ENCODE measurements around the gene KIAA1755.

KIAA1755 gene

GRCh38 chr20:38164624-38165088 is 95.9 kb downstream of the KIAA1755 start:
- H4K5ac ChIP-seq (ENCODE audit: low read length) = no peak overlapping the region
- no CpG with 5 or more reads among the region's 14 CpGs for WGBS (ENCODE audit: extremely low coverage, insufficient coverage, low lambda C conversion rate)

GRCh38 chr20:38164069-38164468 is 96.5 kb downstream of the KIAA1755 start:
- Histone ChIP-seq H3K18ac (ENCODE audit: low read length) (no peak overlapping the region), H3K27me3 (ENCODE audit: insufficient read depth, low read length, poor library complexity) (no peaks in the 10 kb centered on the region), H3K4me3 (ENCODE audit: low read length) (no peak overlapping the region), H3K79me2 (ENCODE audit: control insufficient read depth, insufficient read depth, low read length) (no peaks in the 10 kb centered on the region), H3K4me1 (ENCODE audit: control insufficient read depth, low read depth, low read length) (no peaks in the 10 kb centered on the region), H3K4me2 (ENCODE audit: low read length) (no peak overlapping the region), H2BK15ac (replicated peaks; ENCODE audit: low read depth) (no peak overlapping the region), H3K9ac (ENCODE audit: low read length) (no peak overlapping the region), H2AK5ac (ENCODE audit: low read length) (no peak overlapping the region), H4K8ac (ENCODE audit: low read depth, low read length) (no peak overlapping the region), H3K27ac (ENCODE audit: low read depth, low read length) (no peak overlapping the region), H2BK5ac (ENCODE audit: low read length) (no peak overlapping the region), H3K79me1 (ENCODE audit: low read length) (no peaks in the 10 kb centered on the region), H3K4ac (ENCODE audit: low read depth, low read length) (no peak overlapping the region), H3K56ac (ENCODE audit: low read length) (no peak overlapping the region), H4K5ac (ENCODE audit: low read length) (no peak overlapping the region), H2BK120ac (ENCODE audit: low read depth, low read length) (no peak overlapping the region), H3K36me3 (ENCODE audit: control insufficient read depth, insufficient read depth, low read length) (no peaks in the 10 kb centered on the region), H3K23ac (ENCODE audit: low read length) (no peak overlapping the region)
- no peak for DNase-seq
- whole genome bisulfite sequencing (ENCODE audit: extremely low coverage, insufficient coverage, low lambda C conversion rate) = no CpG with 5 or more reads among the region's 5 CpGs

More at GRCh38 chr20:38164624-38165088, 95.9 kb downstream of the KIAA1755 start:
- Histone ChIP-seq H3K79me2 (ENCODE audit: control insufficient read depth, insufficient read depth, low read length) (no peaks in the 10 kb centered on the region), H2BK15ac (replicated peaks; ENCODE audit: low read depth) (no peak overlapping the region), H3K4me3 (ENCODE audit: low read length) (no peak overlapping the region), H3K4ac (ENCODE audit: low read depth, low read length) (no peak overlapping the region), H3K18ac (ENCODE audit: low read length) (no peak overlapping the region), H2BK5ac (ENCODE audit: low read length) (no peak overlapping the region), H2AK5ac (ENCODE audit: low read length) (no peak overlapping the region), H3K4me1 (ENCODE audit: control insufficient read depth, low read depth, low read length) (no peaks in the 10 kb centered on the region), H3K9ac (ENCODE audit: low read length) (peak overlapping the region; percentile 24), H2BK120ac (ENCODE audit: low read depth, low read length) (no peak overlapping the region), H3K79me1 (ENCODE audit: low read length) (no peaks in the 10 kb centered on the region), H3K4me2 (ENCODE audit: low read length) (peak overlapping the region; percentile 31), H3K23ac (ENCODE audit: low read length) (no peak overlapping the region), H4K8ac (ENCODE audit: low read depth, low read length) (no peak overlapping the region), H3K27me3 (ENCODE audit: insufficient read depth, low read length, poor library complexity) (no peaks in the 10 kb centered on the region), H3K56ac (ENCODE audit: low read length) (peak overlapping the region; percentile 69), H3K27ac (ENCODE audit: low read depth, low read length) (no peak overlapping the region), H3K36me3 (ENCODE audit: control insufficient read depth, insufficient read depth, low read length) (no peaks in the 10 kb centered on the region)
- DNase-seq = no peak

- Histone ChIP-seq H2BK120ac (ENCODE audit: low read depth, low read length) (no peak overlapping the region), H2AK5ac (ENCODE audit: low read length) (no peak overlapping the region), H3K27me3 (ENCODE audit: insufficient read depth, low read length, poor library complexity) (no peaks in the 10 kb centered on the region), H3K18ac (ENCODE audit: low read length) (no peak overlapping the region), H2BK5ac (ENCODE audit: low read length) (no peak overlapping the region), H3K56ac (ENCODE audit: low read length) (no peak overlapping the region), H3K4me2 (ENCODE audit: low read length) (no peak overlapping the region), H3K4ac (ENCODE audit: low read depth, low read length) (no peak overlapping the region), H3K4me1 (ENCODE audit: control insufficient read depth, low read depth, low read length) (no peaks in the 10 kb centered on the region), H3K27ac (ENCODE audit: low read depth, low read length) (no peak overlapping the region), H3K79me1 (ENCODE audit: low read length) (no peaks in the 10 kb centered on the region), H4K8ac (ENCODE audit: low read depth, low read length) (no peak overlapping the region), H3K9ac (ENCODE audit: low read length) (no peak overlapping the region), H3K36me3 (ENCODE audit: control insufficient read depth, insufficient read depth, low read length) (no peaks in the 10 kb centered on the region), H4K5ac (ENCODE audit: low read length) (no peak overlapping the region), H2BK15ac (replicated peaks; ENCODE audit: low read depth) (no peak overlapping the region), H3K79me2 (ENCODE audit: control insufficient read depth, insufficient read depth, low read length) (no peaks in the 10 kb centered on the region), H3K23ac (ENCODE audit: low read length) (no peak overlapping the region), H3K4me3 (ENCODE audit: low read length) (no peak overlapping the region)
- DNase-seq = no peak
- no CpG with 5 or more reads among the region's 15 CpGs for WGBS (ENCODE audit: extremely low coverage, insufficient coverage, low lambda C conversion rate)
These were observed 97.4 kb downstream of the KIAA1755 start for GRCh38 chr20:38162878-38163875.

GRCh38 chr20:38162149-38162548 is 98.4 kb downstream of the KIAA1755 start:
- Histone ChIP-seq H4K8ac (ENCODE audit: low read depth, low read length) (no peak overlapping the region), H3K9ac (ENCODE audit: low read length) (no peak overlapping the region), H3K27me3 (ENCODE audit: insufficient read depth, low read length, poor library complexity) (no peaks in the 10 kb centered on the region), H3K4me1 (ENCODE audit: control insufficient read depth, low read depth, low read length) (no peaks in the 10 kb centered on the region), H3K36me3 (ENCODE audit: control insufficient read depth, insufficient read depth, low read length) (no peaks in the 10 kb centered on the region), H3K79me1 (ENCODE audit: low read length) (no peaks in the 10 kb centered on the region), H3K56ac (ENCODE audit: low read length) (no peak overlapping the region), H3K4me2 (ENCODE audit: low read length) (no peak overlapping the region), H2AK5ac (ENCODE audit: low read length) (no peak overlapping the region), H2BK5ac (ENCODE audit: low read length) (no peak overlapping the region), H3K4ac (ENCODE audit: low read depth, low read length) (no peak overlapping the region), H3K4me3 (ENCODE audit: low read length) (no peak overlapping the region), H3K27ac (ENCODE audit: low read depth, low read length) (no peak overlapping the region), H3K18ac (ENCODE audit: low read length) (no peak overlapping the region), H2BK120ac (ENCODE audit: low read depth, low read length) (no peak overlapping the region), H3K79me2 (ENCODE audit: control insufficient read depth, insufficient read depth, low read length) (no peaks in the 10 kb centered on the region), H3K23ac (ENCODE audit: low read length) (no peak overlapping the region), H4K5ac (ENCODE audit: low read length) (no peak overlapping the region), H2BK15ac (replicated peaks; ENCODE audit: low read depth) (no peak overlapping the region)
- DNase-seq = no peak
- whole genome bisulfite sequencing (ENCODE audit: extremely low coverage, insufficient coverage, low lambda C conversion rate) = no CpG with 5 or more reads among the region's 2 CpGs

- Histone ChIP-seq H3K23ac (ENCODE audit: low read length) (no peak overlapping the region), H2BK5ac (ENCODE audit: low read length) (no peak overlapping the region), H4K8ac (ENCODE audit: low read depth, low read length) (no peak overlapping the region), H3K27ac (ENCODE audit: low read depth, low read length) (no peak overlapping the region), H3K79me1 (ENCODE audit: low read length) (no peaks in the 10 kb centered on the region), H2BK15ac (replicated peaks; ENCODE audit: low read depth) (no peak overlapping the region), H3K79me2 (ENCODE audit: control insufficient read depth, insufficient read depth, low read length) (no peaks in the 10 kb centered on the region), H2AK5ac (ENCODE audit: low read length) (no peak overlapping the region), H3K4me1 (ENCODE audit: control insufficient read depth, low read depth, low read length) (no peaks in the 10 kb centered on the region), H3K4me2 (ENCODE audit: low read length) (no peak overlapping the region), H3K56ac (ENCODE audit: low read length) (no peak overlapping the region), H3K36me3 (ENCODE audit: control insufficient read depth, insufficient read depth, low read length) (no peaks in the 10 kb centered on the region), H3K27me3 (ENCODE audit: insufficient read depth, low read length, poor library complexity) (no peaks in the 10 kb centered on the region), H4K5ac (ENCODE audit: low read length) (no peak overlapping the region), H3K4me3 (ENCODE audit: low read length) (no peak overlapping the region), H3K18ac (ENCODE audit: low read length) (no peak overlapping the region), H2BK120ac (ENCODE audit: low read depth, low read length) (no peak overlapping the region), H3K4ac (ENCODE audit: low read depth, low read length) (no peak overlapping the region), H3K9ac (ENCODE audit: low read length) (no peak overlapping the region)
- no CpG with 5 or more reads among the region's 14 CpGs for WGBS (ENCODE audit: extremely low coverage, insufficient coverage, low lambda C conversion rate)
- DNase-seq = no peak
These were observed 99.1 kb downstream of the KIAA1755 start for GRCh38 chr20:38161412-38161774.
